PC-3 (cell line): ENCODE results near the gene DUOX2. TPM values are rescaled to one million over a fixed set of nuclear protein-coding genes. Genes with fewer than 3 reads are reported as not detected.
A peak's percentile ranks its signal among the peaks of the same experiment; 100 is the strongest.

Source experiments
- ATAC-seq: fragments of 200-7000 bp; cut with Tn5 transposase; 2 replicates; pipeline ENCODE4 v1.9.1; 2020; ENCODE audit warnings: mild to moderate bottlenecking, moderate library complexity
- BruUV-seq: library from RNA; stranded (reverse); fragments of 400-500 nt; replicated peaks from 2 replicates; lab custom pipeline; 2021; lab: Mats Ljungman, UMichigan
- CTCF ChIA-PET: fragments of 300-600 bp; sonication (Branson Sonifier 250); formaldehyde crosslinking; loops from one replicate; lab custom pipeline; 2022; ENCODE audit warnings: antibody characterized with exemption; lab: Charles Lee
- POLR2A ChIA-PET: fragments of 300-600 bp; sonication (Branson Sonifier 250); formaldehyde crosslinking; loops from one replicate; lab custom pipeline; 2022; ENCODE audit warnings: antibody characterized with exemption; ENCODE audit not compliant: unreplicated experiment; lab: Charles Lee
- DNase-seq: peaks from one replicate; pipeline ENCODE4 v3.0.0-alpha.2; 2015
- H2AFZ ChIP-seq: fragments of 300-600 bp; sonication (generic); 2 replicates; pipeline ENCODE4 v1.6.0; 2016; ENCODE audit warnings: antibody characterized with exemption, low read length
- H3F3A ChIP-seq: fragments of 300-600 bp; sonication (generic); one replicate; pipeline ENCODE4 v1.6.0; 2017; ENCODE audit warnings: antibody characterized with exemption, low read length, control low read depth, mild to moderate bottlenecking; ENCODE audit not compliant: unreplicated experiment
- H3K27ac ChIP-seq: fragments of 300-600 bp; sonication (generic); 2 replicates; pipeline ENCODE4 v1.5.1; 2016; ENCODE audit warnings: mild to moderate bottlenecking, low read length
- H3K27me3 ChIP-seq: fragments of 300-600 bp; sonication (generic); 2 replicates; pipeline ENCODE4 v1.6.1; 2016; ENCODE audit warnings: low read length, mixed read lengths
- H3K36me3 ChIP-seq: fragments of 300-600 bp; sonication (generic); 2 replicates; pipeline ENCODE4 v1.6.1; 2016; ENCODE audit warnings: low read depth, mixed run types, low read length, mixed read lengths
- H3K4me1 ChIP-seq: fragments of 300-600 bp; sonication (generic); 2 replicates; pipeline ENCODE4 v1.5.1; 2016; ENCODE audit warnings: low read length; ENCODE audit not compliant: insufficient read depth
- H3K4me2 ChIP-seq: fragments of 300-600 bp; sonication (generic); 2 replicates; pipeline ENCODE4 v1.6.0; 2016; ENCODE audit warnings: low read length
- H3K4me3 ChIP-seq: fragments of 300-600 bp; sonication (generic); 2 replicates; pipeline ENCODE4 v1.5.1; 2016; ENCODE audit warnings: mild to moderate bottlenecking, low read length, mixed read lengths
- H3K79me2 ChIP-seq: fragments of 300-600 bp; sonication (generic); 2 replicates; pipeline ENCODE4 v1.6.1; 2017; ENCODE audit warnings: low read length, mixed read lengths
- H3K9ac ChIP-seq: fragments of 300-600 bp; sonication (generic); 2 replicates; pipeline ENCODE4 v1.6.0; 2016; ENCODE audit warnings: mild to moderate bottlenecking, low read length
- H3K9me2 ChIP-seq: fragments of 300-600 bp; sonication (generic); replicated peaks from 2 replicates; pipeline ENCODE4 v1.6.1; 2016; ENCODE audit warnings: mixed run types, low read length, mixed read lengths
- H3K9me3 ChIP-seq: fragments of 300-600 bp; sonication (generic); 2 replicates; pipeline ENCODE4 v1.6.1; 2016; ENCODE audit warnings: low read length, mixed read lengths
- H4K20me1 ChIP-seq: fragments of 300-600 bp; sonication (generic); 2 replicates; pipeline ENCODE4 v1.6.1; 2016; ENCODE audit warnings: low read length, mixed read lengths
- CTCF ChIP-seq: fragments of 300-600 bp; sonication (generic); conservative IDR thresholded peaks from 2 replicates; pipeline ENCODE4 v1.5.1; 2017; ENCODE audit warnings: antibody characterized with exemption, low read depth, mild to moderate bottlenecking, low read length
- EZH2 ChIP-seq: fragments of 300-600 bp; sonication (generic); IDR thresholded peaks from one replicate; pipeline ENCODE4 v1.6.1; 2017; ENCODE audit warnings: antibody characterized with exemption, mild to moderate bottlenecking, low read length; ENCODE audit not compliant: unreplicated experiment
- EZH2phosphoT487 ChIP-seq: fragments of 300-600 bp; sonication (generic); IDR thresholded peaks from 2 replicates; pipeline ENCODE4 v1.6.1; 2018; ENCODE audit warnings: mild to moderate bottlenecking, antibody characterized with exemption, low read length, borderline replicate concordance
- intact Hi-C: fragments of 100-400 bp; cut with micrococcal nuclease; formaldehyde crosslinking; loops from 2 replicates; pipeline ENCODE4 v1.9.0; 2023
- total RNA-seq: library from RNA; depleted of rRNA; stranded (reverse); fragments of >200 nt; gene quantifications from 2 replicates; pipeline ENCODE4 v1.2.3, GENCODE V29; 2014

DUOX2 gene
- total RNA-seq, 1 experiment from 2014 or later: not detected

DNA sequence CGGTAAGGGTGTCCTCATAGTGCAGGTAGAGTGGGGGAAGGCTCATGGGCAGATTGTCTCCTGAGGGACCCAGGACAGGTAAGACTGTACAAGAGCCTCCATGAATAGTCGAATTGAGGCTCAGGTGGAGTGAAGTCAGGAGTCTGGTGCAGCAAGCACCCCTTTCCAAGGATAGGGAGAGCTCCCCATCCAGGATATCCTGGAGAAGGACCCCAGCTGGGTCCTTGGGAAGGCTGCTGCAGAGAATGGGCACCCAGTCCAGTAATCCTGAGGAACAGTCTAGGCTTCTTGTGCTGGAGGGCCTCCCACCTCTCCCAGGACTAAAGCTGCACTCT lies 746 bp upstream of the DUOX2 start:
- H3K9me2 ChIP-seq: no peaks in the 10 kb centered on the region
- H3K36me3 ChIP-seq: no peaks in the 10 kb centered on the region
- H3K9me3 ChIP-seq: no peaks in the 10 kb centered on the region
- ATAC-seq (no peak), DNase-seq (no peak)
- H3K27ac ChIP-seq: no peak overlapping the region
- no peaks in the 10 kb centered on the region for H3F3A ChIP-seq
- intact Hi-C loops: no loop called here
- no peak overlapping the region for H3K9ac ChIP-seq
- no peaks in the 10 kb centered on the region for H3K4me1 ChIP-seq
- TF ChIP-seq EZH2: no peak
- no peak for TF ChIP-seq EZH2phosphoT487
- H3K79me2 ChIP-seq: no peaks in the 10 kb centered on the region
- H3K4me2 ChIP-seq: no peak overlapping the region
- H3K4me3 ChIP-seq: no peak overlapping the region
- BruUV-seq: no TSS peak
- CTCF ChIA-PET: no interaction called here
- H3K27me3 ChIP-seq: peaks cover 27% of the 10 kb centered on the region
- no peak overlapping the region for H2AFZ ChIP-seq
- POLR2A ChIA-PET: no interaction called here
- no peaks in the 10 kb centered on the region for H4K20me1 ChIP-seq

DNA sequence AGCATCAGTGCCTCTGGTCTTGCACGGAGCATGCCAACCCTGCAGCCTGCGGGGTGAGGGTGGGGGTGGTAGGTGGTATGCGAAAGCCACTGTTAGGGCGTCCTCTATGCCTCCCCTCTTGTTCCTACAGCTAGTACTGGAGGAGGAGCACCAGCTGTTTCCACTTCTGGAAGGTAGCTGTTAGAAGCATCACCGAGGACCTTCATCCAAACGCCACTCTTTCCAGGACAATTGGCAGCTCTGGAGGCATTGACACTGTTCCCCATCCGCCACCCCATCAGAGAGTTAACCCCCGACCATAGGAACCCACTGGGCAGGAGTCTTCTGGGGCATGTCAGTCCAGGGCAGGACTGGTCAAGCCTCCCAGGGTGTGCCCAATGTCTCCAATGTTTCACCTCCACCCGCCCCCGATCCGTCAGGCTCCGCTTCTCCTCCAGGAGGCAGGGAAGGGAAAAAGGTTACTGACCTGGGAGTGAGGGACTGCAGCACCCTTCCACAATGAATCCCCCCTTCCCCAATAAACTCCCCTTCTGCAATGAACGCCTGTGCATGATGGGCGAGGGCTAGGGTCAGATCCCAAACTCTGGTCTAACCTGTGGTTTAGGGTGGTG lies 487 bp downstream of the DUOX2 start:
- Histone ChIP-seq H3K9me2 (no peaks in the 10 kb centered on the region), H3K27me3 (peaks cover 28% of the 10 kb centered on the region), H3K4me2 (no peak overlapping the region), H2AFZ (no peak overlapping the region), H3K4me3 (no peak overlapping the region), H3K79me2 (no peaks in the 10 kb centered on the region), H3K9ac (no peak overlapping the region), H4K20me1 (no peaks in the 10 kb centered on the region), H3F3A (no peaks in the 10 kb centered on the region), H3K27ac (no peak overlapping the region), H3K4me1 (no peaks in the 10 kb centered on the region), H3K9me3 (no peaks in the 10 kb centered on the region), H3K36me3 (no peaks in the 10 kb centered on the region)
- ChIA-PET POLR2A (no interaction called here), CTCF (no interaction called here)
- intact Hi-C loops: no loop called here
- DNase-seq (no peak), ATAC-seq (no peak)
- TF ChIP-seq CTCF: no peak
- no peak for TF ChIP-seq EZH2
- no peak for TF ChIP-seq EZH2phosphoT487
- no TSS peak for BruUV-seq

- no peaks in the 10 kb centered on the region for H4K20me1 ChIP-seq
- POLR2A ChIA-PET: no interaction called here
- no peak for DNase-seq
- intact Hi-C loops: no loop called here
- H2AFZ ChIP-seq: no peak overlapping the region
- H3K36me3 ChIP-seq: no peaks in the 10 kb centered on the region
- peaks cover 28% of the 10 kb centered on the region for H3K27me3 ChIP-seq
- H3F3A ChIP-seq: no peaks in the 10 kb centered on the region
- CTCF ChIA-PET: no interaction called here
- H3K4me1 ChIP-seq: no peaks in the 10 kb centered on the region
- no TSS peak for BruUV-seq
- TF ChIP-seq CTCF (no peak), EZH2phosphoT487 (no peak)
- 0 out of 2 replicates have a peak, but pooled peaks have one; percentile 36 for ATAC-seq
- H3K9me3 ChIP-seq: no peaks in the 10 kb centered on the region
- H3K4me3 ChIP-seq: no peak overlapping the region
- no peak overlapping the region for H3K9ac ChIP-seq
- no peak overlapping the region for H3K27ac ChIP-seq
- no peaks in the 10 kb centered on the region for H3K9me2 ChIP-seq
- no peaks in the 10 kb centered on the region for H3K79me2 ChIP-seq
- no peak overlapping the region for H3K4me2 ChIP-seq
Observed at GRCh38 chr15:45112591-45113379, 1.2 kb downstream of the DUOX2 start.
